Liver (tissue), 9 donors: ENCODE data around the gene FARS2. TPM values are rescaled to one million over a fixed set of nuclear protein-coding genes. Genes with fewer than 3 reads are reported as not detected.

Experiments used
- DNase-seq: peaks from one replicate; pipeline ENCODE4 v3.0.0-alpha.2; 2017; ENCODE audit warnings: low spot score
- H3K27ac ChIP-seq, 2 donors: one replicate each; pipeline ENCODE4 v1.7.0; 2013; ENCODE audit warnings: inconsistent platforms in 2 of 2, low read length in 2 of 2, control low read depth in 1 of 2, low read depth in 1 of 2, mild to moderate bottlenecking in 1 of 2
- H3K27me3 ChIP-seq, 4 donors: one replicate each; pipeline versions ENCODE4 v1.6.1 to v1.7.0; 2013; ENCODE audit warnings: low read length in 3 of 4, inconsistent platforms in 1 of 4, mild to moderate bottlenecking in 1 of 4, moderate library complexity in 1 of 4; ENCODE audit not compliant: control insufficient read depth in 4 of 4, insufficient read depth in 4 of 4
- H3K36me3 ChIP-seq, 4 donors: one replicate each; pipeline versions ENCODE4 v1.6.1 to v1.7.0; 2013; ENCODE audit warnings: low read length in 3 of 4, mild to moderate bottlenecking in 3 of 4, low read depth in 1 of 4, moderate library complexity in 1 of 4; ENCODE audit not compliant: control insufficient read depth in 4 of 4, insufficient read depth in 3 of 4
- H3K4me1 ChIP-seq, 4 donors: one replicate each; pipeline versions ENCODE4 v1.6.1 to v1.7.0; 2013; ENCODE audit warnings: low read length in 3 of 4, mild to moderate bottlenecking in 3 of 4, moderate library complexity in 1 of 4; ENCODE audit not compliant: control insufficient read depth in 4 of 4, insufficient read depth in 4 of 4
- H3K4me3 ChIP-seq, 3 donors: one replicate each; pipeline versions ENCODE4 v1.6.1 to v1.7.0; 2013; ENCODE audit warnings: low read length in 3 of 3, control low read depth in 1 of 3, low read depth in 1 of 3, mild to moderate bottlenecking in 1 of 3
- H3K9ac ChIP-seq, 2 donors: one replicate each; pipeline ENCODE4 v1.7.0; 2013; ENCODE audit warnings: low read length in 2 of 2, mild to moderate bottlenecking in 2 of 2, moderate library complexity in 2 of 2, control low read depth in 1 of 2, low read depth in 1 of 2
- H3K9me3 ChIP-seq, 4 donors: one replicate each; pipeline versions ENCODE4 v1.6.1 to v1.7.0; 2013; ENCODE audit warnings: low read length in 3 of 4; ENCODE audit not compliant: control insufficient read depth in 4 of 4
- EGR1 ChIP-seq, 2 donors: IDR thresholded peaks; 2 replicates each; pipeline ENCODE4 v1.6.1; 2016 to 2018; ENCODE audit warnings: antibody characterized with exemption in 2 of 2, low read depth in 2 of 2
- FOXA2 ChIP-seq: IDR thresholded peaks from 2 replicates; pipeline ENCODE4 v1.6.1; 2016; ENCODE audit warnings: antibody characterized with exemption
- GABPA ChIP-seq, 2 donors: IDR thresholded peaks in 1 of 2; conservative IDR thresholded peaks in 1 of 2; 2 replicates each; pipeline ENCODE4 v1.6.1; 2016; ENCODE audit warnings: antibody characterized with exemption in 2 of 2, mild to moderate bottlenecking in 1 of 2, moderate library complexity in 1 of 2
- HNF4G ChIP-seq: IDR thresholded peaks from 2 replicates; pipeline ENCODE4 v1.6.1; 2016; ENCODE audit warnings: antibody characterized with exemption
- JUND ChIP-seq, 2 donors: IDR thresholded peaks; 2 replicates each; pipeline ENCODE4 v1.6.1; 2016; ENCODE audit warnings: antibody characterized with exemption in 2 of 2
- NR2F2 ChIP-seq: IDR thresholded peaks from 2 replicates; pipeline ENCODE4 v1.6.1; 2016; ENCODE audit warnings: antibody characterized with exemption
- REST ChIP-seq: IDR thresholded peaks from 2 replicates; pipeline ENCODE4 v1.6.1; 2016; ENCODE audit warnings: antibody characterized with exemption, mild to moderate bottlenecking
- RXRA ChIP-seq, 2 donors: IDR thresholded peaks; 2 replicates each; pipeline ENCODE4 v1.6.1; 2017 to 2018; ENCODE audit warnings: antibody characterized with exemption in 2 of 2, mild to moderate bottlenecking in 1 of 2
- SP1 ChIP-seq: IDR thresholded peaks from 2 replicates; pipeline ENCODE4 v1.6.1; 2018; ENCODE audit warnings: antibody characterized with exemption, mild to moderate bottlenecking
- TAF1 ChIP-seq: conservative IDR thresholded peaks from 2 replicates; pipeline ENCODE4 v1.6.1; 2016; ENCODE audit warnings: antibody characterized with exemption, mild to moderate bottlenecking
- YY1 ChIP-seq: IDR thresholded peaks from 2 replicates; pipeline ENCODE4 v1.6.1; 2016; ENCODE audit warnings: antibody characterized with exemption, mild to moderate bottlenecking
- ZBTB33 ChIP-seq: IDR thresholded peaks from 2 replicates; pipeline ENCODE4 v1.6.1; 2016; ENCODE audit warnings: antibody characterized with exemption
- WGBS: extraction: QIAGEN DNeasy Blood & Tissue Kit; methylation state at CpG from one replicate; pipeline ENCODE4 v1.1.7; 2013; 5-methylcytosine and 5-hydroxymethylcytosine counted together
- polyA plus RNA-seq, 2 donors: library from polyadenylated mRNA; stranded (reverse) in 1 of 2; unstranded in 1 of 2; fragments of 200-250 nt in 1 of 2; fragments of >200 nt in 1 of 2; fragmentation: Nextera tagmentation in 1 of 2; extraction: Ambion mirVana in 1 of 2; gene quantifications; one replicate each; pipeline versions ENCODE4 v1.2.1 to v1.2.3, GENCODE V29; 2013 to 2015
- total RNA-seq, 2 donors: library from RNA; depleted of rRNA; stranded (reverse); fragments of >200 nt; gene quantifications; one replicate each; pipeline ENCODE4 v1.2.3, GENCODE V29; 2014
- TF ChIP-seq, protein P1 (sequence below): IDR thresholded peaks from 2 replicates; pipeline ENCODE4 v1.6.1; 2016; ENCODE audit warnings: antibody characterized with exemption
- TF ChIP-seq, protein P2 (sequence below): fragments of 150-350 bp; IDR thresholded peaks from 2 replicates; pipeline ENCODE4 v1.5.1; 2017; ENCODE audit warnings: improper control_type of control experiment, low read depth, low read length; ENCODE audit not compliant: missing input control
- donor health status: healthy.
- donor health status: healthy.
- donor health status: healthy.
- donor health status: healthy.
- donor health status: healthy.

The FARS2 gene
- total and polyA plus RNA-seq, 4 donors = 7.8 to 25.9 (median 11.2) TPM

DNA sequence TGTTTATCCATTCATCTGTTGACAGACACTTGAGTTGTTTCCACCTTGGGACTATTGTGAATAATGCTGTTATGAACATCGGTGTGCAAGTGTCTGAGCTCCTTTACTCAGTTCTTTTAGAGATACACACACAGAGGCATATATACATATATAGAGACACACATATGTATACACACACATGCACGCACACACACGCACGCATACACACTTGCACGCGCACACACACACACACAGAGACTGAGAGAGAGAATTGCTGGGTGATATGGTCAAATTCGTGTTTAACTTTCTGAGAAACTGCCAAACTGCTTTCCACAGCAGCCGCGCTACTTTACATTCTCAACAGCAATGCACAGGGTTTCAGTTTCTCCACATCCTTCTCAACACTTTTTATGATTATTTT lies 273.3 kb downstream of the FARS2 start:
- 97% methylated on average over 9 of the region's 9 CpGs for WGBS
- H3K4me1 ChIP-seq = no peaks in the 10 kb centered on the region
- no peak overlapping the region for H3K27ac ChIP-seq
- no peaks in the 10 kb centered on the region for H3K27me3 ChIP-seq
- H3K4me3 ChIP-seq = no peak overlapping the region
- TF ChIP-seq SP1 = no peak
- no peak for TF ChIP-seq FOXA2
- TF ChIP-seq NR2F2 = no peak
- no peak for TF ChIP-seq HNF4G
- no peak for TF ChIP-seq GABPA (IDR thresholded peaks at IDR 0.05 in 1 of 2, conservative IDR thresholded peaks at IDR 0.05 in 1 of 2)
- TF ChIP-seq JUND (IDR thresholded peaks at IDR 0.05) = no peak
- TF ChIP-seq REST = no peak
- no peak for TF ChIP-seq ZBTB33
- no peak for TF ChIP-seq RXRA (IDR thresholded peaks at IDR 0.05)
- no peak for TF ChIP-seq TAF1
- TF ChIP-seq, protein P1, sequence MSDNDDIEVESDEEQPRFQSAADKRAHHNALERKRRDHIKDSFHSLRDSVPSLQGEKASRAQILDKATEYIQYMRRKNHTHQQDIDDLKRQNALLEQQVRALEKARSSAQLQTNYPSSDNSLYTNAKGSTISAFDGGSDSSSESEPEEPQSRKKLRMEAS = no peak
- no peak for TF ChIP-seq EGR1 (IDR thresholded peaks at IDR 0.05; ENCODE audit: low read depth in 2 of 2)
- TF ChIP-seq, protein P2, sequence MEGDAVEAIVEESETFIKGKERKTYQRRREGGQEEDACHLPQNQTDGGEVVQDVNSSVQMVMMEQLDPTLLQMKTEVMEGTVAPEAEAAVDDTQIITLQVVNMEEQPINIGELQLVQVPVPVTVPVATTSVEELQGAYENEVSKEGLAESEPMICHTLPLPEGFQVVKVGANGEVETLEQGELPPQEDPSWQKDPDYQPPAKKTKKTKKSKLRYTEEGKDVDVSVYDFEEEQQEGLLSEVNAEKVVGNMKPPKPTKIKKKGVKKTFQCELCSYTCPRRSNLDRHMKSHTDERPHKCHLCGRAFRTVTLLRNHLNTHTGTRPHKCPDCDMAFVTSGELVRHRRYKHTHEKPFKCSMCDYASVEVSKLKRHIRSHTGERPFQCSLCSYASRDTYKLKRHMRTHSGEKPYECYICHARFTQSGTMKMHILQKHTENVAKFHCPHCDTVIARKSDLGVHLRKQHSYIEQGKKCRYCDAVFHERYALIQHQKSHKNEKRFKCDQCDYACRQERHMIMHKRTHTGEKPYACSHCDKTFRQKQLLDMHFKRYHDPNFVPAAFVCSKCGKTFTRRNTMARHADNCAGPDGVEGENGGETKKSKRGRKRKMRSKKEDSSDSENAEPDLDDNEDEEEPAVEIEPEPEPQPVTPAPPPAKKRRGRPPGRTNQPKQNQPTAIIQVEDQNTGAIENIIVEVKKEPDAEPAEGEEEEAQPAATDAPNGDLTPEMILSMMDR = no peak
- no peak for TF ChIP-seq YY1
- H3K9me3 ChIP-seq = peaks cover 0 to under 1% (median 0%) of the 10 kb centered on the region in 4 donors
- peaks cover 0 to 2% (median 0%) of the 10 kb centered on the region in 4 donors for H3K36me3 ChIP-seq
- DNase-seq = no peak
- no peak overlapping the region for H3K9ac ChIP-seq

DNA sequence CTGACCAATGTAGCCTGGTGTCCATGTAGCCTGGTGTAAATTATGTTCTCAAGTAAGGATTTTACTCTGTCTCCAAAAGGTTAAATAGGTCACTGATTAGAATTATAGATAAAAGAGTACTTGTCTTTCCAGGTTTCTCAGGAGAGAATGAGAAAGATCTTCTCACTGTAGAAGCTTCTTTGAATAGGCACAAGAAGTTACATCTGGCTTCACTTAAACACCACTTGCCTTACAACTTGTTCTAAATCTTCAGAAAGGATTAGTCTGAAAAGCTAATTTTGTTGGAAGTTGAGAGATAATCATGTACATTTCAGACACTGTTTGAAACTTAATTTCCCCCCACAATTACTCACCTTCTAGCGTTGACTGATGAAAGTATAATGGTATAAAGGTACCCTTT lies 275.3 kb downstream of the FARS2 start:
- Histone ChIP-seq H3K27me3 (no peaks in the 10 kb centered on the region), H3K4me3 (no peak overlapping the region), H3K4me1 (no peaks in the 10 kb centered on the region), H3K36me3 (peaks cover 0 to 2% (median 0%) of the 10 kb centered on the region in 4 donors), H3K9ac (no peak overlapping the region), H3K27ac (no peak overlapping the region), H3K9me3 (no peaks in the 10 kb centered on the region)
- 93% methylated on average over 1 of the region's 1 CpG for WGBS
- DNase-seq = no peak
- TF ChIP-seq YY1 (no peak), HNF4G (no peak), NR2F2 (no peak)
